ENCODE results near the gene TM4SF18. TPM values are rescaled to one million over a fixed set of nuclear protein-coding genes. Genes with fewer than 3 reads are reported as not detected.

Gene TM4SF18
- total RNA-seq, 2 experiments from 2014 or later, result not detected

DNA sequence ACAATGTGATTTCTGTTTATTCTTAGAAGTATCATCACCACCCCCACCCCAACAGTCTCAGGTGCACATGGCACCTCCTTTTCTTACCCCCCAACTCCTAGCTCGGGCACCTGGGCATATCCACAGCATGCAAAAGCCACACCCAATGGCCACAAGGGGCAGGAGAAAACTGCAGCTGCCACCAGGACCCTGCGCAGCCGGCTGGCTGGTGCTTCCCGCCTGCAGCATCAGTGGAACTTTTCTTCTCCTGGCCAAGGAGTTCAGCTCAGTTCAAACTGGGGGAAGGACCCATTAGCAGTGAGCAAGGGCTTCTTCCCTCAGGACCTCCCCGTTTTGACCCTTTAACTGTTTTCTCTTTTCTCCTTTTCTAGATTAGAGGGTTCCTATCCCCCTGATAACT is 44.8 kb downstream of the TM4SF18 start:
- Histone ChIP-seq H3K4me1 (ENCODE audit: insufficient read depth, low read length, poor library complexity, severe bottlenecking) (no peaks in the 10 kb centered on the region), H4K20me1 (ENCODE audit: insufficient read depth, low read length) (no peaks in the 10 kb centered on the region), H3K4me2 (ENCODE audit: low read length) (no peak overlapping the region), H3K4me3 (ENCODE audit: low read depth, low read length, poor library complexity, severe bottlenecking) (no peak overlapping the region), H3K36me3 (ENCODE audit: insufficient read depth, low read length) (no peaks in the 10 kb centered on the region), H3K79me2 (ENCODE audit: insufficient read depth, low read depth, low read length) (no peaks in the 10 kb centered on the region), H3K9me3 (ENCODE audit: low read length) (no peaks in the 10 kb centered on the region), H3K27ac (ENCODE audit: low read depth, low read length, poor library complexity, severe bottlenecking) (no peak overlapping the region), H2AFZ (ENCODE audit: low read length) (no peak overlapping the region), H3K9me2 (ENCODE audit: insufficient read depth, low read length) (no peaks in the 10 kb centered on the region)
- DNase-seq (ENCODE audit: low spot score), result no peak
- POLR2A ChIA-PET, result interaction anchor here (0.7 kb wide), 1 partner anchor 244 kb away, joined by 4 read pairs; no protein-coding TSS in a partner anchor
- BruUV-seq (replicated peaks), result no TSS peak
- intact Hi-C loops (cut with micrococcal nuclease; ENCODE audit: unreplicated experiment), result no loop called here
- CTCF ChIA-PET (ENCODE audit: unreplicated experiment), result no interaction called here
- no peak for TF ChIP-seq EZH2phosphoT487 (IDR thresholded peaks at IDR 0.05; ENCODE audit: borderline replicate concordance, low read depth, low read length)
- TF ChIP-seq, protein P1, sequence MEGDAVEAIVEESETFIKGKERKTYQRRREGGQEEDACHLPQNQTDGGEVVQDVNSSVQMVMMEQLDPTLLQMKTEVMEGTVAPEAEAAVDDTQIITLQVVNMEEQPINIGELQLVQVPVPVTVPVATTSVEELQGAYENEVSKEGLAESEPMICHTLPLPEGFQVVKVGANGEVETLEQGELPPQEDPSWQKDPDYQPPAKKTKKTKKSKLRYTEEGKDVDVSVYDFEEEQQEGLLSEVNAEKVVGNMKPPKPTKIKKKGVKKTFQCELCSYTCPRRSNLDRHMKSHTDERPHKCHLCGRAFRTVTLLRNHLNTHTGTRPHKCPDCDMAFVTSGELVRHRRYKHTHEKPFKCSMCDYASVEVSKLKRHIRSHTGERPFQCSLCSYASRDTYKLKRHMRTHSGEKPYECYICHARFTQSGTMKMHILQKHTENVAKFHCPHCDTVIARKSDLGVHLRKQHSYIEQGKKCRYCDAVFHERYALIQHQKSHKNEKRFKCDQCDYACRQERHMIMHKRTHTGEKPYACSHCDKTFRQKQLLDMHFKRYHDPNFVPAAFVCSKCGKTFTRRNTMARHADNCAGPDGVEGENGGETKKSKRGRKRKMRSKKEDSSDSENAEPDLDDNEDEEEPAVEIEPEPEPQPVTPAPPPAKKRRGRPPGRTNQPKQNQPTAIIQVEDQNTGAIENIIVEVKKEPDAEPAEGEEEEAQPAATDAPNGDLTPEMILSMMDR (conservative IDR thresholded peaks at IDR 0.05; ENCODE audit: low read length), result no peak

DNA sequence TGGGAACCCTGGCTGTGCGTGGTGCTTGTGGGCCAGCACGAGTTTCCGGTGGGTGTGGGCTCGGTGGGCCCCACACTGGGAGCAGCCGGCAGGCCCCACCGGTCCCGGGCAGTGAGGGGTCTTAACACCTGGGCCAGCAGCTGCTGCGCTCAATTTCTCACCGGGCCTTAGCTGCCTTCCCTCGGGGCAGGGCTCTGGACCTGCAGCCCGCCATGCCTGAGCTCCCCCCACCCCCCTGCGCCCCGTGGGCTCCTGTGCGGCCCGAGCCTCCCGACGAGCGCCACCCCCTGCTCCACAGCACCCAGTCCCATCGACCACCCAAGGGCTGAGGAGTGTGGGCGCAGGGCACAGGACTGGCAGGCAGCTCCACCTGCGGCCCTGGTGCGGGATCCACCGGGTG is 49.4 kb downstream of the TM4SF18 start:
- H3K36me3 ChIP-seq (ENCODE audit: insufficient read depth, low read length), result no peaks in the 10 kb centered on the region
- DNase-seq (ENCODE audit: low spot score), result no peak
- intact Hi-C loops (cut with micrococcal nuclease; ENCODE audit: unreplicated experiment), result no loop called here
- no peaks in the 10 kb centered on the region for H4K20me1 ChIP-seq (ENCODE audit: insufficient read depth, low read length)
- H3K4me3 ChIP-seq (ENCODE audit: low read depth, low read length, poor library complexity, severe bottlenecking), result no peak overlapping the region
- no peaks in the 10 kb centered on the region for H3K79me2 ChIP-seq (ENCODE audit: insufficient read depth, low read depth, low read length)
- H3K27ac ChIP-seq (ENCODE audit: low read depth, low read length, poor library complexity, severe bottlenecking), result no peak overlapping the region
- TF ChIP-seq, protein P1 (conservative IDR thresholded peaks at IDR 0.05; ENCODE audit: low read length), result no peak
- TF ChIP-seq EZH2phosphoT487 (IDR thresholded peaks at IDR 0.05; ENCODE audit: borderline replicate concordance, low read depth, low read length), result no peak
- H3K4me2 ChIP-seq (ENCODE audit: low read length), result no peak overlapping the region
- POLR2A ChIA-PET, result interaction anchor here (0.6 kb wide), 1 partner anchor 18 kb away, joined by 4 read pairs; no protein-coding TSS in a partner anchor
- CTCF ChIA-PET (ENCODE audit: unreplicated experiment), result no interaction called here
- BruUV-seq (replicated peaks), result no TSS peak
- peaks cover 4% of the 10 kb centered on the region for H3K4me1 ChIP-seq (ENCODE audit: insufficient read depth, low read length, poor library complexity, severe bottlenecking)
- H3K9me3 ChIP-seq (ENCODE audit: low read length), result no peaks in the 10 kb centered on the region
- no peak overlapping the region for H2AFZ ChIP-seq (ENCODE audit: low read length)
- H3K9me2 ChIP-seq (ENCODE audit: insufficient read depth, low read length), result no peaks in the 10 kb centered on the region

DNA sequence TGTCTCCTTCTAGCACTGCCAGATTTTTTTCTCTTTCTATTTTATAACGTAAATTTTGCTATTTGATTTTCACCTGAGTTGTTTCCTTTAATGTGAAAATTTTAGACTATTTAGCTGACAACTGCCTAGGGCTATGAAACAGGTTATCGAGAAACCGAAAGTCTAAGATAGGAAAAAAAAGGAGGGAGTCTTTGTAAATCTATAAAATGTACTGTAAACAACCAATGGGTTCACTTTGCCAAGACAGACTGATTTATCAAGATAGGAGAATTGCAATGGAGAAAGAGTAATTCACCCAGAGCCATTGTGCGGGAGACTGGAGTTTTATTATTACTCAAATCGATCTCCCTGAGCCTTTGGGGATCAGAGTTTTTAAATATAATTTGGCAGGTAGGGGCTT is 50.0 kb downstream of the TM4SF18 start:
- Histone ChIP-seq H3K79me2 (ENCODE audit: insufficient read depth, low read depth, low read length) (no peaks in the 10 kb centered on the region), H3K9me2 (ENCODE audit: insufficient read depth, low read length) (no peaks in the 10 kb centered on the region), H2AFZ (ENCODE audit: low read length) (no peak overlapping the region), H3K4me2 (ENCODE audit: low read length) (no peak overlapping the region), H3K27ac (ENCODE audit: low read depth, low read length, poor library complexity, severe bottlenecking) (no peak overlapping the region), H3K4me3 (ENCODE audit: low read depth, low read length, poor library complexity, severe bottlenecking) (no peak overlapping the region), H3K4me1 (ENCODE audit: insufficient read depth, low read length, poor library complexity, severe bottlenecking) (peaks cover 4% of the 10 kb centered on the region), H3K9me3 (ENCODE audit: low read length) (no peaks in the 10 kb centered on the region), H4K20me1 (ENCODE audit: insufficient read depth, low read length) (no peaks in the 10 kb centered on the region), H3K36me3 (ENCODE audit: insufficient read depth, low read length) (no peaks in the 10 kb centered on the region)
- BruUV-seq (replicated peaks), result no TSS peak
- POLR2A ChIA-PET, result interaction anchor here (0.6 kb wide), 1 partner anchor 19 kb away, joined by 4 read pairs; no protein-coding TSS in a partner anchor
- CTCF ChIA-PET (ENCODE audit: unreplicated experiment), result no interaction called here
- TF ChIP-seq, protein P1 (conservative IDR thresholded peaks at IDR 0.05; ENCODE audit: low read length), result no peak
- TF ChIP-seq EZH2phosphoT487 (IDR thresholded peaks at IDR 0.05; ENCODE audit: borderline replicate concordance, low read depth, low read length), result no peak
- intact Hi-C loops (cut with micrococcal nuclease; ENCODE audit: unreplicated experiment), result no loop called here
- no peak for DNase-seq (ENCODE audit: low spot score)
